DMS114 treated with DMSO at 0.1 percent for 48 hours (cell line): ENCODE measurements around the gene CSNK1G2.

Experiments
- DNase-seq: peaks from one replicate; lab custom pipeline; 2025; ENCODE audit not compliant: unreplicated experiment; lab: John Stamatoyannopoulos, UW

CSNK1G2 gene

GRCh38 chr19:1941146-1942077 is at the start of gene CSNK1G2:
Gene CSNK1G2, plus strand, starts transcription at chr19:1941172. Its CDS starts 28,601 bp downstream, at chr19:1969773.
- no peak for DNase-seq

GRCh38 chr19:1893791-1894190 is 47.2 kb upstream of the CSNK1G2 start:
- no peak for DNase-seq

- DNase-seq: no peak
Observed at GRCh38 chr19:1896508-1896907, 44.5 kb upstream of the CSNK1G2 start.

- no peak for DNase-seq
Observed at GRCh38 chr19:1901940-1902404, 39.0 kb upstream of the CSNK1G2 start.

GRCh38 chr19:1902923-1903322 is 38.0 kb upstream of the CSNK1G2 start:
- DNase-seq: no peak

- DNase-seq: no peak
Observed at GRCh38 chr19:1904860-1905109, 36.2 kb upstream of the CSNK1G2 start.

- DNase-seq: peak; percentile 87
Observed at GRCh38 chr19:1905110-1905862, 35.7 kb upstream of the CSNK1G2 start, which contains the start of the genes ADAT3 and SCAMP4. Gene ADAT3, plus strand, starts transcription at chr19:1905399. Its CDS starts 6,649 bp downstream, at chr19:1912048. Gene SCAMP4, plus strand, starts transcription at chr19:1905399. Its CDS starts 9,621 bp downstream, at chr19:1915020.

- no peak for DNase-seq
Observed at GRCh38 chr19:1905863-1906375, 35.1 kb upstream of the CSNK1G2 start.

GRCh38 chr19:1906985-1907562 is 33.9 kb upstream of the CSNK1G2 start:
- no peak for DNase-seq

- no peak for DNase-seq
Observed at GRCh38 chr19:1907563-1908363, 33.2 kb upstream of the CSNK1G2 start.

- no peak for DNase-seq
Observed at GRCh38 chr19:1908364-1908678, 32.7 kb upstream of the CSNK1G2 start.

- DNase-seq: no peak
Observed at GRCh38 chr19:1909761-1910080, 31.3 kb upstream of the CSNK1G2 start.

GRCh38 chr19:1910177-1910576 is 30.8 kb upstream of the CSNK1G2 start:
- DNase-seq: no peak

- DNase-seq: no peak
Observed at GRCh38 chr19:1911098-1911497, 29.9 kb upstream of the CSNK1G2 start.

GRCh38 chr19:1911995-1912394 is 29.0 kb upstream of the CSNK1G2 start:
- no peak for DNase-seq

- no peak for DNase-seq
Observed at GRCh38 chr19:1912760-1913505, 28.0 kb upstream of the CSNK1G2 start.

- DNase-seq: no peak
Observed at GRCh38 chr19:1913781-1914577, 27.0 kb upstream of the CSNK1G2 start.

- no peak for DNase-seq
Observed at GRCh38 chr19:1914826-1915341, 26.1 kb upstream of the CSNK1G2 start.

GRCh38 chr19:1917146-1917545 is 23.8 kb upstream of the CSNK1G2 start:
- DNase-seq: no peak
